ENCODE data around the gene C4orf46. TPM values are rescaled to one million over a fixed set of nuclear protein-coding genes. Genes with fewer than 3 reads are reported as not detected.

Gene C4orf46
- total and polyA plus RNA-seq, 10 of the 15 experiments (the other 5 are each of a cell fraction or from before 2014, with no cell fraction given): 9.3 to 40.2 (median 20.5) TPM

- TF ChIP-seq CEBPZ (IDR thresholded peaks at IDR 0.05; ENCODE audit: low read depth, low read length) (peak; percentile 22; the same call in 1 of the 2 replicates), ZBTB4 (CRISPR knock-in tag; IDR thresholded peaks at IDR 0.05) (no peak), MTA2 (IDR thresholded peaks at IDR 0.05; ENCODE audit: low read depth) (peak; percentile 42; the same call in 1 of the 2 replicates), BHLHE40 (IDR thresholded peaks at IDR 0.05; ENCODE audit: borderline replicate concordance in 1 of 2, low read depth in 2 of 2, low read length in 1 of 2) (peak in 1 of 2 experiments; percentile 43; a peak in 1 of 4 replicates), RBBP5 (conservative IDR thresholded peaks at IDR 0.05) (peak; percentile 46; the same call in 1 of the 2 replicates), PAX8 (IDR thresholded peaks at IDR 0.05) (no peak), BMI1 (IDR thresholded peaks at IDR 0.05; ENCODE audit: borderline replicate concordance) (no peak), HCFC1 (IDR thresholded peaks at IDR 0.05; ENCODE audit: low read length) (peak; percentile 97), MLLT1 (IDR thresholded peaks at IDR 0.05) (peak; percentile 64; the same call in 1 of the 2 replicates), POLR2AphosphoS5 (IDR thresholded peaks at IDR 0.05; ENCODE audit: low read length) (peak; percentile 60; the same call in 1 of the 2 replicates), CTCF (IDR thresholded peaks at IDR 0.05 in 2 of 3, conservative IDR thresholded peaks at IDR 0.05 in 1 of 3; ENCODE audit: control insufficient read depth in 2 of 3, extremely low read depth in 1 of 3, insufficient read depth in 1 of 3, low read depth in 3 of 3, low read length in 3 of 3) (peak; percentile 63 to 82 (median 71)), HDGF (IDR thresholded peaks at IDR 0.05) (peak; percentile 96), IKZF1 (conservative IDR thresholded peaks at IDR 0.05) (peak; percentile 99), BCL3 (IDR thresholded peaks at IDR 0.05; ENCODE audit: borderline replicate concordance, insufficient read depth, low read depth, low read length, poor library complexity, severe bottlenecking) (no peak)
Observed at GRCh38 chr4:158671915-158672806, 474 bp upstream of the C4orf46 start, which contains the start of gene ETFDH (continued).

All from GM12878 (cell line).